Activated CD4-positive, alpha-beta memory T cell treated with anti-CD3 and anti-CD28 coated beads for 36 hours (primary cell): ENCODE measurements around the gene CASK. TPM values are rescaled to one million over a fixed set of nuclear protein-coding genes. Genes with fewer than 3 reads are reported as not detected.

Experiments
- CTCF ChIA-PET: fragments of 350-600 bp; sonication (Branson Sonifier 250); formaldehyde crosslinking; loops from one replicate; lab custom pipeline; 2021; ENCODE audit warnings: antibody characterized with exemption, inconsistent platforms; lab: Charles Lee
- POLR2A ChIA-PET: fragments of 350-600 bp; sonication (Branson Sonifier 250); formaldehyde crosslinking; loops from one replicate; lab custom pipeline; 2021; ENCODE audit warnings: antibody characterized with exemption; lab: Charles Lee
- DNase-seq: peaks from one replicate; pipeline ENCODE4 v3.0.0-alpha.2; 2020
- H3K27ac Mint-ChIP-seq: one replicate; pipeline ENCODE4 v1.8.0; 2021; ENCODE audit warnings: mixed read lengths
- H3K27me3 Mint-ChIP-seq: one replicate; pipeline ENCODE4 v1.8.0; 2021; ENCODE audit warnings: mixed read lengths
- H3K36me3 Mint-ChIP-seq: one replicate; pipeline ENCODE4 v1.8.0; 2021; ENCODE audit warnings: mixed read lengths
- H3K4me1 Mint-ChIP-seq: one replicate; pipeline ENCODE4 v1.8.0; 2021; ENCODE audit warnings: low read depth, mixed read lengths
- H3K4me3 Mint-ChIP-seq: one replicate; pipeline ENCODE4 v1.8.0; 2021; ENCODE audit warnings: mild to moderate bottlenecking, mixed read lengths
- H3K9me3 Mint-ChIP-seq: one replicate; pipeline ENCODE4 v1.8.0; 2021; ENCODE audit warnings: mixed read lengths
- intact Hi-C: fragments of 100-400 bp; cut with micrococcal nuclease; formaldehyde crosslinking; loops from one replicate; pipeline ENCODE4 v1.15.1; 2023
- total RNA-seq, 2 experiments: library from RNA; stranded (reverse); gene quantifications; one replicate each; pipeline ENCODE4 v1.2.3, GENCODE V29; 2021

Gene CASK
- total RNA-seq, 2 experiments from 2014 or later: 27.0 to 27.8 TPM

DNA sequence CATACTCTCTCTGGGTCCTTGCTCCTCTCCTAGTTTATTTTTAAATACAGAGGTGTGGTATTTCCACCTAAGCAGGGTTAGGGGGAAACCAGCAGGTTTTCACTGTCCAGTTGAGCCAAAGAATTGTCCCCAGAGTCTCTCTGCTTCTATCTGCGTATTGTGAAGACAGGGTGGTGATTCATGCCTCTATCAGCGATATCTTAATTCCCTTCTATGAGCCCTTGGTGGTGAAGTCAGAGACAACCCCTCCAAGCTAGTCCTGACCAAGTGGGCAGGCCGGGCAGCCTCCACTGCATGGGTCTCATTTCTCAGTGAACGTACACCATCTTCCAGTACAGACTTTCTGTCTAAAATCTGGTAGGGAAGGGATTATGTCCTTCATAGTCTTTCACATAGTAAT is 335.1 kb downstream of the CASK start:
- H3K27ac Mint-ChIP-seq: no peak overlapping the region
- intact Hi-C loops: no loop called here
- ChIA-PET POLR2A (no interaction called here), CTCF (no interaction called here)
- H3K36me3 Mint-ChIP-seq: peaks cover 4% of the 10 kb centered on the region
- no peaks in the 10 kb centered on the region for H3K4me1 Mint-ChIP-seq
- no peaks in the 10 kb centered on the region for H3K9me3 Mint-ChIP-seq
- no peaks in the 10 kb centered on the region for H3K27me3 Mint-ChIP-seq
- DNase-seq: no peak
- no peak overlapping the region for H3K4me3 Mint-ChIP-seq

DNA sequence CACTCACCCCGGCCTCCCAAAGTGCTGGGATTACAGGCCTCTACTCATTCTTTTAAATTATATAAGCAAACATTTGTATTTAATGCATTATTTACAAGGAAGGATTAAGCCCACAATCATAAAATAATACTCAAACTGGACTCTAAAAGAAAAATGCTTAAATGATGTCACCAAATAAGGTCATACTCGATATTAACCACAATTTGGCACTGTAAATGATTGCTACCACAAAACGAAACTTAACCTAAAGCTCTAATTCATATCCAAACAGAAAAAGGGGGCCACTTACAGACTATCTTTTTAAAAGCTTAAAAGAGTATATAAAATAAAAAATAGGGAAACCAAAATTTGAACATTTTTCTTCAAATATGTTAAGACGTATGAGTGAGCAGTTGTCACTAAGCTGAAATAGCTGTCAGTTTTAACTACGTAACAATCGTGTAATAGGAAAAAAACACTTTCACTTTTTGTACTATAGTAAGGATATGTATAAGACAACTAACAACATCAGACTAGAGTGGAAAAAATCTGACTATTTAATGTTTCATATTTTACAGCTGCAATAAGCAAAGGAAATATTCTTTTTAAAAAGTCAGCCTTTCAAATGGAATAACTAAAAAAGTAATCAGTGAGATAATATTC is 342.8 kb downstream of the CASK start:
- Mint-ChIP-seq H3K27me3 (no peaks in the 10 kb centered on the region), H3K4me1 (peaks cover 14% of the 10 kb centered on the region), H3K9me3 (no peaks in the 10 kb centered on the region), H3K27ac (no peak overlapping the region), H3K4me3 (peak overlapping the region; percentile 39), H3K36me3 (peaks cover 28% of the 10 kb centered on the region)
- POLR2A ChIA-PET: no interaction called here
- DNase-seq: no peak
- intact Hi-C loops: no loop called here
- CTCF ChIA-PET: no interaction called here

DNA sequence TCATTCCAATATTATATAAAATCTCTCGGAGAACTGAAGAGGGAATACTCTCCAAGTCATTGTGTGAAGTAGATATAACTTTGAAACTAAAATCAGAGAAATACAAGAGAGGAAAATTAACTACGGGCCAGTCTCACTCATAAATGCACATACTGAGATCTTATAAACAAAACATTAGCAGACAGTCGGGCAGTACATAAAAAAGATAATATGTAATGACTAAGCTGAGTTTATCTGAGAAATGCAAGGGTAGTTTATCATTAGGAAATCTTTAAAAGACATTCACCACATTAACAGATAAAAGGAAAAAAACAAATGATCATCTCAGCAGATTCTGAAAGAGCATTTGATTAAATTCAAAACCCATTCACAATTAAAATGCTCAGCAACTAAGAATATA is 359.5 kb downstream of the CASK start:
- Mint-ChIP-seq H3K4me3 (no peak overlapping the region), H3K27me3 (no peaks in the 10 kb centered on the region), H3K36me3 (peaks cover 9% of the 10 kb centered on the region), H3K4me1 (peaks cover 29% of the 10 kb centered on the region), H3K9me3 (peaks cover 3% of the 10 kb centered on the region), H3K27ac (peak overlapping the region; percentile 0)
- ChIA-PET POLR2A (no interaction called here), CTCF (no interaction called here)
- DNase-seq: no peak
- intact Hi-C loops: no loop called here

DNA sequence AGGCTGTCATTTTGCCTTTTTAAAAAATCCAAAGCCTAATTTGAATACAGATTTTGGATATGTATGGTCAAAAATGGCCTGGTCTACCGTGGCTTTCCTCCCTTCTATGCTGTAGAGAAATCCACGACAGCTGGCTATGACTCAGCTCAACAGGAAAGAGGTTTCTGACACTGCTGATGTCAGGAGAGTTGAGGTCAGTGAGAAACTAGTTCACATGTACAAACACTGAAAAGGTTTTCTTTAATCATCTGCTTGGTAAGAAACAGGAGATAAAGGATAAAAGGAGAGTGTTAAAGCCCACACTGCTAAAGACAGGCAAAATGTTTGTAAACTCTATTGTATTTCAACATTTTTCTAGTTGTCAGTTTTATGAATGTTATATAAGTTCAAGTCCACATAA is 362.3 kb downstream of the CASK start:
- Mint-ChIP-seq H3K27ac (peak overlapping the region; percentile 62), H3K9me3 (no peaks in the 10 kb centered on the region), H3K4me1 (peaks cover 44% of the 10 kb centered on the region), H3K36me3 (peaks cover 2% of the 10 kb centered on the region), H3K4me3 (no peak overlapping the region), H3K27me3 (no peaks in the 10 kb centered on the region)
- DNase-seq: peak; percentile 52
- ChIA-PET POLR2A (no interaction called here), CTCF (interaction anchor here (1.2 kb wide), 1 partner anchor 13 kb away, joined by 3 read pairs; no protein-coding TSS in a partner anchor)
- intact Hi-C loops: loop anchor here (2.0 kb wide), 1 partner anchor 104 kb away; no protein-coding TSS in a partner anchor

DNA sequence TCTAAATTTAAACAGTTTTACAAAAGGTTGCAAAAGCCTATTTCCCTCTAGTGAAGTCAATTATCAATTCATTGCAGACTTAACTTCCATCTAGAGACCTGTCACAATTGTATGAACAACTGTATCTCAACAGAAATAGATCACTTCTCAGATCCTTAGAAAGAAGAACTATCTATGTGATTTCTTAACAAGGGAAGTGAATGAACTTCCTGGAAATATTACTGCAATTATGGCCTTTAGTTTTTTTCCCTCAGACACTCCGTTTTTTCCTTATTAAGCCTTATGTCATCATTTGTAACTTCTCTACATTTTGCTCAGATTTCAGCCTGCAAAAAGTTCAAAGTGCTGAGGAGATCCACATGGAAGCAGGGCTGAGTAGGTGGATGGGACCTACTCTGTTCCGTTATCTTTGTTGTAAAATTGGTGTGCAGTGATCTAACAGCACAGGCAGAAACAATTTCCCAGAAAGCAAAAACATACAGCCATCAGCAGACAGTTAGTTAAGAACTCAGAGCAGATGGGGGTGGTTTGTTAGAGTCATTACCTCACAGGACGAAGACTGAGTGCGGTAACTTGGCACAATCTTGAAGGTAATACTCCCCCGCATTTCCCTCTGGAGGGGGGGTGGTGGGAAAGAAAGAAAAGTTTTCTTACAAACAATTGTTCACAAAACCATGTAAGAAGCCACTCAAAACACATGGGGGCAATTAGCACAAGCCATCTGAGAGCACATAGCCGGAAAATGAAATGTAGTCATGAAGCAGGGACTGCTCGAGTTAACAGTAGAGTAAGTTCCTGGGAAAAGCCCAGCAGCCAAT is 363.9 kb downstream of the CASK start:
- CTCF ChIA-PET: interaction anchor here (0.7 to 1.7 kb wide), 3 partner anchors 161 to 239 kb away, joined by 3 to 23 read pairs (median 4); no protein-coding TSS in a partner anchor
- no peaks in the 10 kb centered on the region for H3K27me3 Mint-ChIP-seq
- peak; percentile 46 for DNase-seq
- H3K36me3 Mint-ChIP-seq: peaks cover 2% of the 10 kb centered on the region
- no peaks in the 10 kb centered on the region for H3K9me3 Mint-ChIP-seq
- intact Hi-C loops: loop anchor here (2.0 to 10.0 kb wide), 3 partner anchors 105 to 365 kb away; partner anchors contain the start of gene CASK
- peaks cover 38% of the 10 kb centered on the region for H3K4me1 Mint-ChIP-seq
- POLR2A ChIA-PET: no interaction called here
- H3K4me3 Mint-ChIP-seq: peak overlapping the region; percentile 43
- H3K27ac Mint-ChIP-seq: peak overlapping the region; percentile 86

DNA sequence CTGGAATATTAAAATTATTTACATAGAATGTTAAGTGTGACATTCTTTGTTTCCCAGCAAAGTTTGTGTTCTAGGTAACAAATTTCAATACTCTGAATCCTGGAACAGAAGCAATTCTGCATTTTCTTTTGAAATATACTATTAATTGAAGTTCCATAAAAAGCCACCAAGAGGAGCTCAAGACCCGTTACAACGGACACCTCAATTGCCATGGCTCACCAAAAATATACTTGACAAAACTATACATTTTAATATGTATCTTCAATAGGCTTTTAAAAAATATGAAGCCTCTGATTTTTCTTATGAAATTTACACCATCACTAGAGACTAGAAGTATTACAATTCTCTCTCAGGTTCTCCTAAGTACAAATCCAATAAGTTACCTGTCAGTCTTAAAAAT is 364.8 kb downstream of the CASK start:
- intact Hi-C loops: loop anchor here (1.0 to 10.0 kb wide), 4 partner anchors 176 to 366 kb away; partner anchors contain the start of gene CASK
- H3K27me3 Mint-ChIP-seq: no peaks in the 10 kb centered on the region
- ChIA-PET CTCF (interaction anchor here (0.7 to 1.7 kb wide), 4 partner anchors 69 to 240 kb away, joined by 3 to 23 read pairs (median 4); no protein-coding TSS in a partner anchor), POLR2A (no interaction called here)
- H3K4me1 Mint-ChIP-seq: peaks cover 34% of the 10 kb centered on the region
- no peak overlapping the region for H3K4me3 Mint-ChIP-seq
- H3K9me3 Mint-ChIP-seq: no peaks in the 10 kb centered on the region
- H3K36me3 Mint-ChIP-seq: peaks cover 2% of the 10 kb centered on the region
- DNase-seq: no peak
- H3K27ac Mint-ChIP-seq: no peak overlapping the region

DNA sequence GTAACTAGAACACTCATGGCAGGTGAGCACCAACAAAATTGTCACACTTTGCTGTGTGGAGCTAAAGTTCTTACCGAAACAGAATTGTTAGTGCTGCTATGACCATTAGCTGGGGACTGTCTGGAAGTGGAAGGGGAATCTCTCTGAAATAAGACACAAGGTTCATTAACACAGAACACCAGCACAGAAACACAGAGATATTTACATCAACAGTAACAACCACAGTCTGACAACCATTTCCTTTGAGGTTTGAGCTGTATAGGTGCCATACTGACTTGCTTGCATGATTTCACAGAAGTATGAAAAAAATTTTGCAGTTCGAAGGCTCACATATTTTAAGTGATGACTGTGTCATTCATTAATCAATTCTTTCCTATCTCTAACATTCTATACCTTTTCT is 366.4 kb downstream of the CASK start:
- DNase-seq: no peak
- intact Hi-C loops: loop anchor here (10.0 kb wide), 2 partner anchors 282 to 368 kb away; partner anchors contain the start of gene CASK
- Mint-ChIP-seq H3K27ac (peak overlapping the region; percentile 45), H3K27me3 (no peaks in the 10 kb centered on the region), H3K9me3 (no peaks in the 10 kb centered on the region), H3K4me3 (no peak overlapping the region), H3K36me3 (peaks cover 4% of the 10 kb centered on the region), H3K4me1 (peaks cover 31% of the 10 kb centered on the region)
- CTCF ChIA-PET: interaction anchor here (1.0 kb wide), 1 partner anchor 203 kb away, joined by 4 read pairs; no protein-coding TSS in a partner anchor
- POLR2A ChIA-PET: no interaction called here

DNA sequence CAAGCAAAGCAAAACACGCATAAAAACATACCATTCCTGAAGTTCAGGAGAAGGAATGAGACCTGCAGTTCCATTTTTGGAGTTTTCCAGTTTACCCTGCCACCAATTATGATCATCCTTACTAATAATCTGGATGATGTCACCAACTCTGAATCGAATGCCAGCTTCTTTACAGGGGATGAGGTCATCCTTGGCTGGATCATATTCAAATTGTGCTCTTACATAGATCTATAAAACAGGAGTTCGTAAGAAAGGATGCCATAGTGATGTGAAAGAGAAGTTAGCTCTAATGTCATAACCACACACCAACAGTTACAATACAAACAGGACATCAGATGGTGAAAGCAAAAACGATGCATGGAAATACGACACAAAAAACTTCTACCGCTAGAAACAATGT is 369.7 kb downstream of the CASK start:
- no peak overlapping the region for H3K4me3 Mint-ChIP-seq
- no peak overlapping the region for H3K27ac Mint-ChIP-seq
- no peaks in the 10 kb centered on the region for H3K9me3 Mint-ChIP-seq
- intact Hi-C loops: loop anchor here (10.0 kb wide), 2 partner anchors 279 to 371 kb away; partner anchors contain the start of gene CASK
- H3K4me1 Mint-ChIP-seq: peaks cover 15% of the 10 kb centered on the region
- no peaks in the 10 kb centered on the region for H3K27me3 Mint-ChIP-seq
- ChIA-PET POLR2A (interaction anchor here (0.6 kb wide), 1 partner anchor 129 kb away, joined by 3 read pairs; no protein-coding TSS in a partner anchor), CTCF (interaction anchor here (1.6 kb wide), 1 partner anchor 206 kb away, joined by 5 read pairs; no protein-coding TSS in a partner anchor)
- no peak for DNase-seq
- peaks cover 4% of the 10 kb centered on the region for H3K36me3 Mint-ChIP-seq

DNA sequence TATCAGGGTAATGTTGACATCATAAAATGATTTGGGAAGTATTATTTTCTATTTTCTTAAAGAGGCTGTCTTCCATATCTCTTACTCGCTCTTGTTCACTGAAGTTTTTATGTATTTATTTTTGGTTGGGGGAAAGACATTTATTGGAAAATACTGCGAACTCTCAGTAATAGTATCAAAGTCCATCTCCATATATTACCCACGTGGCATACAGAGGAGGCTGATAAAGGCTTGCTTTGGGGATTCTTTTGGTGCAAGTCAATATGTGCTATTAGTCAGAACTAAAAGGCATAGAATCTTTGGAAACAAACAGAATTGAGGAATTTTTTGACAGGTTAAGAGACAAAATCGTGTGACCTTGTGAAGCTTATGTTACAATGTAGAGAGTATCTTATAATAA is 374.9 kb downstream of the CASK start:
- ChIA-PET POLR2A (no interaction called here), CTCF (interaction anchor here (1.3 kb wide), 1 partner anchor 12 kb away, joined by 3 read pairs; no protein-coding TSS in a partner anchor)
- H3K27ac Mint-ChIP-seq: no peak overlapping the region
- H3K4me1 Mint-ChIP-seq: no peaks in the 10 kb centered on the region
- DNase-seq: no peak
- H3K36me3 Mint-ChIP-seq: peaks cover 7% of the 10 kb centered on the region
- H3K4me3 Mint-ChIP-seq: no peak overlapping the region
- H3K9me3 Mint-ChIP-seq: no peaks in the 10 kb centered on the region
- intact Hi-C loops: no loop called here
- no peaks in the 10 kb centered on the region for H3K27me3 Mint-ChIP-seq

DNA sequence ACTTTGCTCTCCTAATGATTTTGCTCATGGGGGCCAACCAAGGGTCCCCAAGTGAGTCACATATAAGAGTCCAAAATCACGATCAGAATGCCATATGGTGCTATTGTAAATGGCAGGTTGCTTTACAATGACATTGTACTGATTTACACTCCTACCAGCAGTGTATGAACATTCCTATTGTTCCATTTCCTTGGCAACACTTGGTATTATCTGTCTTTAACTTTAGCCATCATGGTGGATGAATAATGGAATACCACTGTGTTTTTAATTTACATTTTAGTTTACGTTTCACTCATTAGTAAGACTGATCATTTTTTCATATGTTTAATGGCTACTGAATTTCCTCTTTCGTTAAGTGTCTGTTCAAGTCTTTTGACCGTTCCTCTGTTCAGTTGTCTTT is 379.7 kb downstream of the CASK start:
- Mint-ChIP-seq H3K4me3 (no peak overlapping the region), H3K27me3 (no peaks in the 10 kb centered on the region), H3K27ac (no peak overlapping the region), H3K36me3 (peaks cover 6% of the 10 kb centered on the region), H3K4me1 (no peaks in the 10 kb centered on the region), H3K9me3 (no peaks in the 10 kb centered on the region)
- intact Hi-C loops: no loop called here
- CTCF ChIA-PET: no interaction called here
- DNase-seq: no peak
- POLR2A ChIA-PET: no interaction called here

DNA sequence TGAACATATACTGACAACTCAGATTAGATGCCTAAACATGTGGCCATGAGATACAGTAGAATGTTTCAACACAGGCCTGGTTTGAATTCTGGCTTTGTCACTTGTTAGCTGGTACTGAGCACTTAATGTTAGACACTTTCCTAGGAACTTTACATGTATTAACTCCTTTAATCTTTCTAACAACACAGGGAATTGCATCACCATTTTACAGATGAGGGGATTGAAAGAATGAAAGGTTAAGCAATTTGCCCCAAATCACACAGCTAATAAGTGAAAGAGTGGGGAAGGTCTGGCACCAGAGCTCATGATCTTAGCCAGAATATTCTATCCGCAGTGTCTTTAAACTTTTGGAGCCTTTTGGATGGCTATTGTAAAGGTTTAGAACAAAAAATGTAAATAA is 380.3 kb downstream of the CASK start:
- peaks cover 5% of the 10 kb centered on the region for H3K36me3 Mint-ChIP-seq
- intact Hi-C loops: no loop called here
- CTCF ChIA-PET: no interaction called here
- no peak for DNase-seq
- POLR2A ChIA-PET: no interaction called here
- H3K9me3 Mint-ChIP-seq: no peaks in the 10 kb centered on the region
- no peaks in the 10 kb centered on the region for H3K4me1 Mint-ChIP-seq
- no peak overlapping the region for H3K27ac Mint-ChIP-seq
- no peak overlapping the region for H3K4me3 Mint-ChIP-seq
- no peaks in the 10 kb centered on the region for H3K27me3 Mint-ChIP-seq

DNA sequence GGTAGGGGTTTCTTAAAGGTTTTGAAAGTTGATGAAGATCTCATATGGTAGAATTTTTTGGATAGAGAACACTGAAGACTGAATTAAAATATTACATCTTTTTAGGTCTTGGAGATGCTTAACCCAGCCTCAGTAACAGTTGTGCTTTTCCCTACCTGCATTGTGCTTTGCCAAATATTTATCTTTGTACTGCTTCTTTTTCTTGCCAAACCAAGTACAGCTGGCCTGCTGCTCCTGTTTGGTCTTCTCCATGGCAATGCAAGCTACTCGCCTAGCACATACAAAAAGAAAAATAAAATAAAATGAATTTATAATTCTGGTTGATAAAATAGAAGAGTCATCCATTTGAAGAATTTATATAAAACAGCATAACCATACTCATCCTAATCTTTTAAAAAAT is 380.8 kb downstream of the CASK start:
- Mint-ChIP-seq H3K27ac (no peak overlapping the region), H3K4me3 (no peak overlapping the region), H3K36me3 (peaks cover 5% of the 10 kb centered on the region), H3K4me1 (no peaks in the 10 kb centered on the region), H3K9me3 (no peaks in the 10 kb centered on the region), H3K27me3 (no peaks in the 10 kb centered on the region)
- POLR2A ChIA-PET: no interaction called here
- CTCF ChIA-PET: no interaction called here
- intact Hi-C loops: no loop called here
- no peak for DNase-seq
